Activated CD4-positive, alpha-beta memory T cell treated with anti-CD3 and anti-CD28 coated beads for 36 hours (primary cell): Measurements from ENCODE around the gene GALT. TPM values are rescaled to one million over a fixed set of nuclear protein-coding genes. Genes with fewer than 3 reads are reported as not detected.

Source experiments
- CTCF ChIA-PET: fragments of 350-600 bp; sonication (Branson Sonifier 250); formaldehyde crosslinking; loops from one replicate; lab custom pipeline; 2021; ENCODE audit warnings: antibody characterized with exemption, inconsistent platforms; lab: Charles Lee
- POLR2A ChIA-PET: fragments of 350-600 bp; sonication (Branson Sonifier 250); formaldehyde crosslinking; loops from one replicate; lab custom pipeline; 2021; ENCODE audit warnings: antibody characterized with exemption; lab: Charles Lee
- DNase-seq: peaks from one replicate; pipeline ENCODE4 v3.0.0-alpha.2; 2020
- H3K27ac Mint-ChIP-seq: one replicate; pipeline ENCODE4 v1.8.0; 2021; ENCODE audit warnings: mixed read lengths
- H3K27me3 Mint-ChIP-seq: one replicate; pipeline ENCODE4 v1.8.0; 2021; ENCODE audit warnings: mixed read lengths
- H3K36me3 Mint-ChIP-seq: one replicate; pipeline ENCODE4 v1.8.0; 2021; ENCODE audit warnings: mixed read lengths
- H3K4me1 Mint-ChIP-seq: one replicate; pipeline ENCODE4 v1.8.0; 2021; ENCODE audit warnings: low read depth, mixed read lengths
- H3K4me3 Mint-ChIP-seq: one replicate; pipeline ENCODE4 v1.8.0; 2021; ENCODE audit warnings: mild to moderate bottlenecking, mixed read lengths
- H3K9me3 Mint-ChIP-seq: one replicate; pipeline ENCODE4 v1.8.0; 2021; ENCODE audit warnings: mixed read lengths
- intact Hi-C: fragments of 100-400 bp; cut with micrococcal nuclease; formaldehyde crosslinking; loops from one replicate; pipeline ENCODE4 v1.15.1; 2023
- total RNA-seq, 2 experiments: library from RNA; stranded (reverse); gene quantifications; one replicate each; pipeline ENCODE4 v1.2.3, GENCODE V29; 2021

The GALT gene
- total RNA-seq, 2 experiments from 2014 or later = 56.0 to 59.2 TPM

GRCh38 chr9:34665381-34666250 is 19.1 kb downstream of the GALT start:
- peak overlapping the region; percentile 85 for H3K27ac Mint-ChIP-seq
- POLR2A ChIA-PET = interaction anchor here (0.5 to 1.7 kb wide), 4 partner anchors 10 to 28 kb away, joined by 3 to 5 read pairs (median 3); partner anchors contain the start of genes GALT, IL11RA and SIGMAR1
- CTCF ChIA-PET = interaction anchor here (0.9 to 5.0 kb wide), 7 partner anchors 9 to 446 kb away, joined by 3 to 46 read pairs (median 8); partner anchors contain the start of genes GALT and SIGMAR1
- DNase-seq = peak; percentile 93
- H3K4me1 Mint-ChIP-seq = peaks cover 47% of the 10 kb centered on the region
- peak overlapping the region; percentile 78 for H3K4me3 Mint-ChIP-seq
- intact Hi-C loops = loop anchor here (1.0 to 5.0 kb wide), 5 partner anchors 37 to 447 kb away; partner anchors contain the start of genes DNAI1, DNAJB5, FAM219A and RPP25L
- H3K36me3 Mint-ChIP-seq = peaks cover 18% of the 10 kb centered on the region
- H3K9me3 Mint-ChIP-seq = peaks cover 22% of the 10 kb centered on the region
- H3K27me3 Mint-ChIP-seq = no peaks in the 10 kb centered on the region

- intact Hi-C loops = loop anchor here (2.0 to 5.0 kb wide), 2 partner anchors 73 to 442 kb away; no protein-coding TSS in a partner anchor
- CTCF ChIA-PET = interaction anchor here (1.5 kb wide), 1 partner anchor 32 kb away, joined by 5 read pairs; no protein-coding TSS in a partner anchor
- POLR2A ChIA-PET = no interaction called here
Observed at GRCh38 chr9:34669809-34670562, 23.5 kb downstream of the GALT start.

GRCh38 chr9:34671307-34671706 is 24.8 kb downstream of the GALT start:
- Mint-ChIP-seq H3K36me3 (peaks cover 18% of the 10 kb centered on the region), H3K9me3 (peaks cover 27% of the 10 kb centered on the region), H3K27ac (no peak overlapping the region), H3K4me1 (peaks cover 9% of the 10 kb centered on the region), H3K27me3 (no peaks in the 10 kb centered on the region), H3K4me3 (no peak overlapping the region)
- intact Hi-C loops = no loop called here
- ChIA-PET POLR2A (no interaction called here), CTCF (interaction anchor here (0.6 to 1.5 kb wide), 3 partner anchors 31 to 616 kb away, joined by 3 to 5 read pairs (median 3); no protein-coding TSS in a partner anchor)
- no peak for DNase-seq

More at GRCh38 chr9:34669809-34670562, 23.5 kb downstream of the GALT start:
- Mint-ChIP-seq H3K4me1 (peaks cover 13% of the 10 kb centered on the region), H3K36me3 (peaks cover 18% of the 10 kb centered on the region), H3K9me3 (peaks cover 27% of the 10 kb centered on the region), H3K4me3 (no peak overlapping the region), H3K27me3 (no peaks in the 10 kb centered on the region), H3K27ac (no peak overlapping the region)
- no peak for DNase-seq

- intact Hi-C loops = no loop called here
- no peaks in the 10 kb centered on the region for H3K27me3 Mint-ChIP-seq
- no peak overlapping the region for H3K27ac Mint-ChIP-seq
- no peak for DNase-seq
- ChIA-PET CTCF (interaction anchor here (1.9 to 4.0 kb wide), 2 partner anchors 11 to 28 kb away, joined by 5 to 49 read pairs; no protein-coding TSS in a partner anchor), POLR2A (no interaction called here)
- no peak overlapping the region for H3K4me3 Mint-ChIP-seq
- peaks cover 16% of the 10 kb centered on the region for H3K9me3 Mint-ChIP-seq
- H3K36me3 Mint-ChIP-seq = peaks cover 7% of the 10 kb centered on the region
- H3K4me1 Mint-ChIP-seq = peaks cover 2% of the 10 kb centered on the region
Observed at GRCh38 chr9:34674440-34674839, 28.0 kb downstream of the GALT start.

- Mint-ChIP-seq H3K36me3 (peaks cover 3% of the 10 kb centered on the region), H3K9me3 (peaks cover 9% of the 10 kb centered on the region), H3K4me1 (peaks cover 2% of the 10 kb centered on the region), H3K27me3 (no peaks in the 10 kb centered on the region), H3K27ac (no peak overlapping the region), H3K4me3 (no peak overlapping the region)
- intact Hi-C loops = loop anchor here (1.0 kb wide), 1 partner anchor 27 kb away; no protein-coding TSS in a partner anchor
- POLR2A ChIA-PET = no interaction called here
- CTCF ChIA-PET = interaction anchor here (0.7 to 4.0 kb wide), 4 partner anchors 9 to 310 kb away, joined by 3 to 49 read pairs (median 4); no protein-coding TSS in a partner anchor
- DNase-seq = peak; percentile 74
Observed at GRCh38 chr9:34675048-34675714, 28.7 kb downstream of the GALT start.

- POLR2A ChIA-PET = no interaction called here
- H3K36me3 Mint-ChIP-seq = no peaks in the 10 kb centered on the region
- CTCF ChIA-PET = interaction anchor here (0.7 to 4.0 kb wide), 4 partner anchors 8 to 310 kb away, joined by 3 to 49 read pairs (median 4); no protein-coding TSS in a partner anchor
- no peak overlapping the region for H3K27ac Mint-ChIP-seq
- intact Hi-C loops = loop anchor here (1.0 kb wide), 1 partner anchor 26 kb away; no protein-coding TSS in a partner anchor
- H3K4me3 Mint-ChIP-seq = no peak overlapping the region
- no peak for DNase-seq
- no peaks in the 10 kb centered on the region for H3K27me3 Mint-ChIP-seq
- peaks cover 2% of the 10 kb centered on the region for H3K4me1 Mint-ChIP-seq
- H3K9me3 Mint-ChIP-seq = peaks cover 2% of the 10 kb centered on the region
Observed at GRCh38 chr9:34675869-34676268, 29.4 kb downstream of the GALT start.

GRCh38 chr9:34684145-34684544 is 37.7 kb downstream of the GALT start:
- Mint-ChIP-seq H3K4me1 (peaks cover 12% of the 10 kb centered on the region), H3K27me3 (no peaks in the 10 kb centered on the region), H3K9me3 (no peaks in the 10 kb centered on the region), H3K27ac (no peak overlapping the region), H3K36me3 (no peaks in the 10 kb centered on the region), H3K4me3 (no peak overlapping the region)
- intact Hi-C loops = no loop called here
- ChIA-PET POLR2A (no interaction called here), CTCF (interaction anchor here (0.6 to 3.4 kb wide), 5 partner anchors 8 to 20 kb away, joined by 3 to 18 read pairs (median 6); no protein-coding TSS in a partner anchor)
- peak; percentile 72 for DNase-seq

- intact Hi-C loops = no loop called here
- ChIA-PET POLR2A (no interaction called here), CTCF (interaction anchor here (1.8 to 3.4 kb wide), 2 partner anchors 18 to 21 kb away, joined by 8 to 18 read pairs; no protein-coding TSS in a partner anchor)
- DNase-seq = no peak
- peaks cover 12% of the 10 kb centered on the region for H3K4me1 Mint-ChIP-seq
- no peaks in the 10 kb centered on the region for H3K27me3 Mint-ChIP-seq
- H3K9me3 Mint-ChIP-seq = no peaks in the 10 kb centered on the region
- H3K36me3 Mint-ChIP-seq = no peaks in the 10 kb centered on the region
- no peak overlapping the region for H3K27ac Mint-ChIP-seq
- H3K4me3 Mint-ChIP-seq = no peak overlapping the region
Observed at GRCh38 chr9:34684816-34685215, 38.3 kb downstream of the GALT start.

GRCh38 chr9:34685591-34685990 is 39.1 kb downstream of the GALT start:
- DNase-seq = no peak
- no peaks in the 10 kb centered on the region for H3K36me3 Mint-ChIP-seq
- POLR2A ChIA-PET = no interaction called here
- CTCF ChIA-PET = interaction anchor here (1.5 to 3.4 kb wide), 2 partner anchors 10 to 17 kb away, joined by 5 to 18 read pairs; no protein-coding TSS in a partner anchor
- intact Hi-C loops = no loop called here
- H3K4me1 Mint-ChIP-seq = peaks cover 12% of the 10 kb centered on the region
- H3K27me3 Mint-ChIP-seq = no peaks in the 10 kb centered on the region
- H3K27ac Mint-ChIP-seq = no peak overlapping the region
- H3K9me3 Mint-ChIP-seq = no peaks in the 10 kb centered on the region
- no peak overlapping the region for H3K4me3 Mint-ChIP-seq

- no peaks in the 10 kb centered on the region for H3K36me3 Mint-ChIP-seq
- H3K27me3 Mint-ChIP-seq = no peaks in the 10 kb centered on the region
- POLR2A ChIA-PET = no interaction called here
- no peak overlapping the region for H3K27ac Mint-ChIP-seq
- no peak for DNase-seq
- intact Hi-C loops = no loop called here
- CTCF ChIA-PET = interaction anchor here (1.5 to 3.4 kb wide), 3 partner anchors 11 to 40 kb away, joined by 5 to 18 read pairs (median 6); partner anchors contain the start of gene GALT
- H3K4me1 Mint-ChIP-seq = peaks cover 12% of the 10 kb centered on the region
- no peaks in the 10 kb centered on the region for H3K9me3 Mint-ChIP-seq
- H3K4me3 Mint-ChIP-seq = no peak overlapping the region
Observed at GRCh38 chr9:34686231-34686630, 39.8 kb downstream of the GALT start.

- ChIA-PET POLR2A (no interaction called here), CTCF (interaction anchor here (1.5 to 3.4 kb wide), 3 partner anchors 12 to 40 kb away, joined by 5 to 18 read pairs (median 6); partner anchors contain the start of gene GALT)
- Mint-ChIP-seq H3K27ac (no peak overlapping the region), H3K36me3 (no peaks in the 10 kb centered on the region), H3K4me1 (peaks cover 12% of the 10 kb centered on the region), H3K9me3 (no peaks in the 10 kb centered on the region), H3K4me3 (no peak overlapping the region), H3K27me3 (no peaks in the 10 kb centered on the region)
- intact Hi-C loops = no loop called here
- no peak for DNase-seq
Observed at GRCh38 chr9:34686732-34687131, 40.3 kb downstream of the GALT start.
